ENCODE measurements around the gene CCDC183. TPM values are rescaled to one million over a fixed set of nuclear protein-coding genes. Genes with fewer than 3 reads are reported as not detected.

CCDC183 gene
- total and polyA plus RNA-seq, 4 donors, result 0.20 to 1.8 (median 1.0) TPM

DNA sequence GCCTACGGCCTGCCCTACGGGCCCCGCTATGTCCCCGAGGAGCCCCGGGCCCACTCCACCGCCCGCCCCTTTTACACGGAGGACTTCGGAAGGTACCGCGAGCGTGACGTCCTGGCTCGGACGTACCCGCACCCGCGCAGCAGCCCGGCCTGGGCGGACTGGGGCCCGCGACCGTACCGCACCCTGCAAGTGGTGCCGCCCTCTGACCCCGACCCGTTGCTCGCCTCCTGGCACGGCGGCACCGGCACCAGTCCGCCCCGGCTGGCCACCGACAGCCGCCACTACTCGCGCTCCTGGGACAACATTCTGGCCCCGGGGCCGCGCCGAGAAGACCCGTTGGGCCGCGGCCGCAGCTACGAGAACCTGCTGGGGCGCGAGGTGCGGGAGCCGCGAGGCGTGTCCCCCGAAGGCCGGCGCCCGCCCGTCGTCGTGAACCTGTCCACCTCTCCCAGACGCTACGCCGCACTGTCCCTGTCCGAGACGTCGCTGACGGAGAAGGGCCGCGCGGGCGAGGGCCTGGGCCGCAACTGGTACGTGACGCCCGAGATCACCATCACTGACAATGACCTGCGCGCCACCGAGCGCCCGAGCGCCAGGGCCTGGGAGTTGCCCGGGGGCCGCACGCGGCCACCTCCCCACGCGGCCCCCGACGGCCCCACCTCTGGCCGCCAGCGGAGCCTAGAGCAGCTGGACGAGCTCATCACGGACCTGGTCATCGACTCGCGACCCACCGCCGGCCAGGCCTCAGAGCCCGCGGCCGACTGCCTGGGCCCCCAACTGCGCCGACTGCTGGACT, 49.5 kb downstream of the CCDC183 start:
- DNase-seq (ENCODE audit: low spot score), result no peak
- no peak overlapping the region for H3K9ac ChIP-seq (ENCODE audit: low read depth in 1 of 2, low read length in 2 of 2)
- no peak overlapping the region for H3K27ac ChIP-seq (ENCODE audit: low read depth in 1 of 2, low read length in 2 of 2)
- H3K9me3 ChIP-seq (ENCODE audit: control insufficient read depth in 4 of 4, low read length in 3 of 4), result peaks cover 0 to 3% (median 0%) of the 10 kb centered on the region in 4 donors
- H3K27me3 ChIP-seq (ENCODE audit: control insufficient read depth in 4 of 4, insufficient read depth in 4 of 4, low read length in 3 of 4), result no peaks in the 10 kb centered on the region
- peaks cover 26 to 58% (median 49%) of the 10 kb centered on the region in 4 donors for H3K4me1 ChIP-seq (ENCODE audit: control insufficient read depth in 4 of 4, insufficient read depth in 4 of 4, low read length in 3 of 4)
- TF ChIP-seq TAF1 (conservative IDR thresholded peaks at IDR 0.05) (no peak), HNF4G (IDR thresholded peaks at IDR 0.05) (no peak), RXRA (IDR thresholded peaks at IDR 0.05) (no peak), GABPA (IDR thresholded peaks at IDR 0.05 in 1 of 2, conservative IDR thresholded peaks at IDR 0.05 in 1 of 2) (no peak), REST (IDR thresholded peaks at IDR 0.05) (no peak), YY1 (IDR thresholded peaks at IDR 0.05) (no peak)
- no peak overlapping the region for H3K4me3 ChIP-seq (ENCODE audit: low read depth in 1 of 3, low read length in 3 of 3)
- WGBS, result 43% methylated on average over 102 of the region's 102 CpGs
- peaks cover 0 to 2% (median 0%) of the 10 kb centered on the region in 4 donors for H3K36me3 ChIP-seq (ENCODE audit: control insufficient read depth in 4 of 4, insufficient read depth in 3 of 4, low read depth in 1 of 4, low read length in 3 of 4)

DNA sequence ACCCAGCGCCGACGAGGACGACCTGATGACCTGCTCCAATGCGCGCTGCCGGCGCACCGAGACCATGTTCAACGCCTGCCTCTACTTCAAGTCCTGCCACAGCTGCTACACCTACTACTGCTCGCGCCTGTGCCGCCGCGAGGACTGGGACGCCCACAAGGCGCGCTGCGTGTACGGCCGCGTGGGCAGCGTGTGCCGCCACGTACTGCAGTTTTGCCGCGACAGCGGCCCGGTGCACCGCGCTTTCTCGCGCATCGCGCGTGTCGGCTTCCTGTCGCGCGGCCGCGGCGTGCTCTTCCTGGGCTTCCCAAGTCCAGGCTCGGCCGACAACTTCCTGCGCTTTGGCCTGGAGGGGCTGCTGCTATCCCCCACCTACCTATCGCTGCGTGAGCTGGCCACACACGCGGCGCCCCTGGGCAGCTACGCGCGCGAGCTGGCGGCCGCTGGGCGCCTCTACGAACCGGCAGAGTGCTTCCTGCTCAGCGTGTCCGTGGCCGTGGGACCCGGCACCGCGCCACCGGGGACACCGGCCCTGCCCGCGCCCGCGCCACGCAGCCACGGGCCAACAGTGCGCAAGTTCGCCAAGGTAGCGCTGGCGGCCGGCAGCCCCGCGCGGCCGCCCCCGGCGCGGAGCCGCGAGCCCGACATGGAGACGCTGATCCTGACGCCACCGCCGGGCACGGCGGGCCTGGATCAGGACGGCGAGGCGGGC, 50.4 kb downstream of the CCDC183 start:
- H3K4me1 ChIP-seq (ENCODE audit: control insufficient read depth in 4 of 4, insufficient read depth in 4 of 4, low read length in 3 of 4), result peaks cover 30 to 58% (median 49%) of the 10 kb centered on the region in 4 donors
- no peak overlapping the region for H3K4me3 ChIP-seq (ENCODE audit: low read depth in 1 of 3, low read length in 3 of 3)
- no peak for TF ChIP-seq ZBTB33 (IDR thresholded peaks at IDR 0.05)
- TF ChIP-seq FOXA2 (IDR thresholded peaks at IDR 0.05), result no peak
- TF ChIP-seq JUND (IDR thresholded peaks at IDR 0.05), result no peak
- no peak for TF ChIP-seq SP1 (IDR thresholded peaks at IDR 0.05)
- no peak for TF ChIP-seq EGR1 (IDR thresholded peaks at IDR 0.05; ENCODE audit: low read depth in 2 of 2)
- no peaks in the 10 kb centered on the region for H3K27me3 ChIP-seq (ENCODE audit: control insufficient read depth in 4 of 4, insufficient read depth in 4 of 4, low read length in 3 of 4)
- no peak overlapping the region for H3K27ac ChIP-seq (ENCODE audit: low read depth in 1 of 2, low read length in 2 of 2)
- H3K9ac ChIP-seq (ENCODE audit: low read depth in 1 of 2, low read length in 2 of 2), result no peak overlapping the region
- H3K36me3 ChIP-seq (ENCODE audit: control insufficient read depth in 4 of 4, insufficient read depth in 3 of 4, low read depth in 1 of 4, low read length in 3 of 4), result peaks cover 0 to 2% (median 0%) of the 10 kb centered on the region in 4 donors
- WGBS, result 21% methylated on average over 98 of the region's 98 CpGs
- no peak for DNase-seq (ENCODE audit: low spot score)
- H3K9me3 ChIP-seq (ENCODE audit: control insufficient read depth in 4 of 4, low read length in 3 of 4), result peaks cover 0 to 3% (median 0%) of the 10 kb centered on the region in 4 donors
